Measurements from ENCODE around the gene GABARAPL1. TPM values are rescaled to one million over a fixed set of nuclear protein-coding genes. Genes with fewer than 3 reads are reported as not detected.
"Not testable (repeated sequence)": the region's sequence is repeated elsewhere in the genome, so short reads cannot be mapped to it uniquely, and the experiment has no call there.

The GABARAPL1 gene
- total and polyA plus RNA-seq, 2 experiments from 2014 or later, result 94.9 to 127 TPM

DNA sequence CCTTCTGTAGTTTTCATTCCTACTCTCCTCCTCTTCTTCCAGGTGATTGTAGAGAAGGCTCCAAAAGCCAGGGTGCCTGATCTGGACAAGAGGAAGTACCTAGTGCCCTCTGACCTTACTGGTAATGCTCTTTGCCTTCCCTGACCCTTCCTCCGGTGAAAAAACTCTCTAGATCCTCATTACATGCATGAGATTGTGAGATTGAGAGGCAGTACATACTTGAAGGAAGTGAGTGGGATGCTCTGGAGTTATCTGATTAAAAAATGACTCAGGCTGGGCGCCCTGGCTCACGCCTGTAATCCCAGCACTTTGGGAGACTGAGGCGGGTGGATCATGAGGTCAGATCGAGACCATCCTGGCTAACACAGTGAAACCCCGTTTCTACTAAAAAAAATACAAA lies 5.3 kb downstream of the GABARAPL1 start:
- Histone ChIP-seq H3K4me1 (ENCODE audit: insufficient read depth) (peaks cover 37% of the 10 kb centered on the region), H3K27ac (no peak overlapping the region), H3K36me3 (ENCODE audit: low read depth) (peaks cover 39% of the 10 kb centered on the region), H3K4me3 (no peak overlapping the region), H3K79me2 (ENCODE audit: insufficient read depth) (peaks cover 68% of the 10 kb centered on the region), H3K9me2 (ENCODE audit: insufficient read depth) (no peaks in the 10 kb centered on the region), H3K27me3 (replicated peaks; ENCODE audit: insufficient read depth) (no peaks in the 10 kb centered on the region), H3K9me3 (ENCODE audit: low read depth) (no peaks in the 10 kb centered on the region), H3K9ac (no peak overlapping the region), H3F3A (ENCODE audit: insufficient read depth) (peaks cover 53% of the 10 kb centered on the region), H2AFZ (no peak overlapping the region), H4K20me1 (ENCODE audit: insufficient read depth) (no peaks in the 10 kb centered on the region; the same call in 1 of the 2 replicates), H3K4me2 (ENCODE audit: unreplicated experiment) (no peak overlapping the region)
- WGBS, 2 experiments (ENCODE audit: low coverage in 1 of 2, low lambda C conversion rate in 2 of 2, missing lambda C conversion rate in 2 of 2), result 85% methylated on average over 6 of the region's 6 CpGs
- DNase-seq, result no peak
- in situ Hi-C loops (cut with MboI), result no loop called here
- no peak for TF ChIP-seq EZH2phosphoT487 (IDR thresholded peaks at IDR 0.05; ENCODE audit: insufficient read depth, low read depth)
- no peak for TF ChIP-seq EZH2 (IDR thresholded peaks at IDR 0.05; ENCODE audit: insufficient read depth, poor library complexity, severe bottlenecking)

DNA sequence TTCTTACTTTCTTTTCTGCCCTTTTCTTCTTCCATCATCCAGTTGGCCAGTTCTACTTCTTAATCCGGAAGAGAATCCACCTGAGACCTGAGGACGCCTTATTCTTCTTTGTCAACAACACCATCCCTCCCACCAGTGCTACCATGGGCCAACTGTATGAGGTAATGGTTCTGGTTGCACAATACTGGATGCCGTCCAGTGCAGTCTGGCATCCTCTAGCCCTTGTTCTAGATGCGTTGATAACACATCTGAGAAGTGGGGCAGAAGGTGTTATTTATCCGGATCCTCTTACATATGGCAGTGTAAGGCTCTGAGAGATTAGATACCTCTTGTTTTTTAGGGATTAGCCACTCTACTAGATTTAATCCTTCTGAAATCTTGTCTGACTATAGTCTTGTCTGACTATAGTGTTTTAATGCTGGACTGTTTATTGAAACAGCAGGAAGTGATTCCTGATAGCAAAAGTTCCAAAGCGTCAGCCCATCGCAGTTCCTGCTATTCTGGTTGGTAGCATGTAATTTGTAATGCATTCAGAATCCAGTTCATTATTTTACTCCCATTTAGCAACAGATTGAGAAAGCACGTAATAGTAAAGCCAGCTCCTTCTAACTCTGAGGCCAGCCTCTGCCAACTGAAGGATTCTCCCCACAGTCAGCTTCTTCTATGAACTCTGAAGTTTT lies 7.9 kb downstream of the GABARAPL1 start:
- H3K9me2 ChIP-seq (ENCODE audit: insufficient read depth), result no peaks in the 10 kb centered on the region
- H2AFZ ChIP-seq, result no peak overlapping the region
- no peak for TF ChIP-seq EZH2phosphoT487 (IDR thresholded peaks at IDR 0.05; ENCODE audit: insufficient read depth, low read depth)
- TF ChIP-seq EZH2 (IDR thresholded peaks at IDR 0.05; ENCODE audit: insufficient read depth, poor library complexity, severe bottlenecking), result no peak
- no peak overlapping the region for H3K9ac ChIP-seq
- peaks cover 44% of the 10 kb centered on the region for H3F3A ChIP-seq (ENCODE audit: insufficient read depth)
- peak; percentile 76 for DNase-seq
- H3K36me3 ChIP-seq (ENCODE audit: low read depth), result peaks cover 52% of the 10 kb centered on the region
- H3K27ac ChIP-seq, result peak overlapping the region; percentile 21
- no peak overlapping the region for H3K4me2 ChIP-seq (ENCODE audit: unreplicated experiment)
- in situ Hi-C loops (cut with MboI), result no loop called here
- H3K9me3 ChIP-seq (ENCODE audit: low read depth), result no peaks in the 10 kb centered on the region
- H3K27me3 ChIP-seq (replicated peaks; ENCODE audit: insufficient read depth), result no peaks in the 10 kb centered on the region
- H3K79me2 ChIP-seq (ENCODE audit: insufficient read depth), result peaks cover 48% of the 10 kb centered on the region
- H4K20me1 ChIP-seq (ENCODE audit: insufficient read depth), result no peaks in the 10 kb centered on the region; the same call in 1 of the 2 replicates
- peaks cover 29% of the 10 kb centered on the region for H3K4me1 ChIP-seq (ENCODE audit: insufficient read depth)
- 41 to 45% methylated on average over 8 of the region's 8 CpGs for WGBS, 2 experiments (ENCODE audit: low coverage in 1 of 2, low lambda C conversion rate in 2 of 2, missing lambda C conversion rate in 2 of 2)
- no peak overlapping the region for H3K4me3 ChIP-seq

DNA sequence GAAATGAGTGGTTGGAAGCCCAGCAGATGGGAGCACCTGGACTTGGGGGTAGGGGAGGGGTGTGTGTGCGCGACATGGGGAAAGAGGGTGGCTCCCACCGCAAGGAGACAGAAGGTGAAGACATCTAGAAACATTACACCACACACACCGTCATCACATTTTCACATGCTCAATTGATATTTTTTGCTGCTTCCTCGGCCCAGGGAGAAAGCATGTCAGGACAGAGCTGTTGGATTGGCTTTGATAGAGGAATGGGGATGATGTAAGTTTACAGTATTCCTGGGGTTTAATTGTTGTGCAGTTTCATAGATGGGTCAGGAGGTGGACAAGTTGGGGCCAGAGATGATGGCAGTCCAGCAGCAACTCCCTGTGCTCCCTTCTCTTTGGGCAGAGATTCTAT lies 9.2 kb downstream of the GABARAPL1 start:
- H3K27ac ChIP-seq, result no peak overlapping the region
- H4K20me1 ChIP-seq (ENCODE audit: insufficient read depth), result no peaks in the 10 kb centered on the region; the same call in 1 of the 2 replicates
- H3K4me1 ChIP-seq (ENCODE audit: insufficient read depth), result peaks cover 22% of the 10 kb centered on the region
- H3K9ac ChIP-seq, result no peak overlapping the region
- no peaks in the 10 kb centered on the region for H3K9me2 ChIP-seq (ENCODE audit: insufficient read depth)
- 91% methylated on average over 5 of the region's 5 CpGs for WGBS, 2 experiments (ENCODE audit: low coverage in 1 of 2, low lambda C conversion rate in 2 of 2, missing lambda C conversion rate in 2 of 2)
- H3K36me3 ChIP-seq (ENCODE audit: low read depth), result peaks cover 52% of the 10 kb centered on the region
- TF ChIP-seq EZH2phosphoT487 (IDR thresholded peaks at IDR 0.05; ENCODE audit: insufficient read depth, low read depth), result no peak
- no peak for TF ChIP-seq EZH2 (IDR thresholded peaks at IDR 0.05; ENCODE audit: insufficient read depth, poor library complexity, severe bottlenecking)
- H3K79me2 ChIP-seq (ENCODE audit: insufficient read depth), result peaks cover 34% of the 10 kb centered on the region
- no peaks in the 10 kb centered on the region for H3K9me3 ChIP-seq (ENCODE audit: low read depth)
- no peak for DNase-seq
- no peak overlapping the region for H2AFZ ChIP-seq
- H3K4me3 ChIP-seq, result no peak overlapping the region
- in situ Hi-C loops (cut with MboI), result no loop called here
- peaks cover 37% of the 10 kb centered on the region for H3F3A ChIP-seq (ENCODE audit: insufficient read depth)
- H3K4me2 ChIP-seq (ENCODE audit: unreplicated experiment), result no peak overlapping the region
- no peaks in the 10 kb centered on the region for H3K27me3 ChIP-seq (replicated peaks; ENCODE audit: insufficient read depth)

DNA sequence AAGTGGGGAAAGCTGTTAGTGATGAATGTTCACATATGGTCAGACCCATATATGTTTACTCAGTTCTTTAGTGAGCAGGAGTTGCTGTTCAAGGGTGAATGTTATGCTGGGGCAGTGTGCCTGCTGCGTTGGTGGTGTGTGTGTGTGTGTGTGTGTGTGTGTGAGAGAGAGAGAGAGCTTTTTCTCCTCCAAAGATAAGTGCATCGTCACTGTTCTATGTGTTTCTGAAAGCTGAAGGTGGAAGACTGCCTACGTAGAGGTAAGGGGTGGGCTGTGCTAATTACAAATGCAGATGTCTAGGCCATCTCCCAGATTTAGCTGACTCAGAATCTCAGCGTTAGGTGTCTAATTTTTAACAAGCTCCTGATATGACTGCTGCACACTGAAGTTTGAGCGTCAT lies 10.5 kb downstream of the GABARAPL1 start:
- WGBS, 2 experiments (ENCODE audit: low coverage in 1 of 2, low lambda C conversion rate in 2 of 2, missing lambda C conversion rate in 2 of 2), result 83 to 92% methylated on average over 5 of the region's 5 CpGs
- no peaks in the 10 kb centered on the region for H3K9me3 ChIP-seq (ENCODE audit: low read depth)
- no peaks in the 10 kb centered on the region; the same call in 1 of the 2 replicates for H4K20me1 ChIP-seq (ENCODE audit: insufficient read depth)
- H3K27ac ChIP-seq, result no peak overlapping the region
- peaks cover 21% of the 10 kb centered on the region for H3K79me2 ChIP-seq (ENCODE audit: insufficient read depth)
- no peak overlapping the region for H2AFZ ChIP-seq
- no peak overlapping the region for H3K4me3 ChIP-seq
- peaks cover 52% of the 10 kb centered on the region for H3K36me3 ChIP-seq (ENCODE audit: low read depth)
- H3K4me2 ChIP-seq (ENCODE audit: unreplicated experiment), result no peak overlapping the region
- no peaks in the 10 kb centered on the region for H3K9me2 ChIP-seq (ENCODE audit: insufficient read depth)
- H3K9ac ChIP-seq, result no peak overlapping the region
- TF ChIP-seq EZH2 (IDR thresholded peaks at IDR 0.05; ENCODE audit: insufficient read depth, poor library complexity, severe bottlenecking) (no peak), EZH2phosphoT487 (IDR thresholded peaks at IDR 0.05; ENCODE audit: insufficient read depth, low read depth) (no peak)
- DNase-seq, result no peak
- in situ Hi-C loops (cut with MboI), result no loop called here
- no peaks in the 10 kb centered on the region for H3K27me3 ChIP-seq (replicated peaks; ENCODE audit: insufficient read depth)
- H3F3A ChIP-seq (ENCODE audit: insufficient read depth), result peaks cover 37% of the 10 kb centered on the region
- peaks cover 12% of the 10 kb centered on the region for H3K4me1 ChIP-seq (ENCODE audit: insufficient read depth)

DNA sequence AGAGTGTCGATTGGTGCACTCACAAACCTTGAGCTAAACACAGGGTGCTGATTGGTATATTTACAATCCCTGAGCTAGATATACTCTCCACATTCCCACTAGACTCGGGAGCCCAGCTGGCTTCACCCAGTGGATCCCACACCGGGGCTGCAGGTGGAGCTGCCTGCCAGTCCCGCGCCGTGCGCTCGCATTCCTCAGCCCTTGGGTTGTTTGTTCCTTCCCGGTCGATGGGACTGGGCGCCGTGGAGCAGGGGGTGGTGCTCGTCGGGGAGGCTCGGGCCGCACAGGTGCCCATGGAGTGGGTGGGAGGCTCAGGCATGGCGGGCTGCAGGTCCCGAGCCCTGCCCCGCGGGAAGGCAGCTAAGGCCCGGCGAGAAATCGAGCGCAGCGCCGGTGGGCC lies 12.7 kb downstream of the GABARAPL1 start:
- in situ Hi-C loops (cut with MboI), result not testable (repeated sequence)

More for the DNA sequence above, 12.7 kb downstream of the GABARAPL1 start:
- not testable (repeated sequence) for H3K4me3 ChIP-seq; DNase-seq; H3K9ac ChIP-seq; H4K20me1 ChIP-seq (ENCODE audit: insufficient read depth); H3K79me2 ChIP-seq (ENCODE audit: insufficient read depth); H2AFZ ChIP-seq; H3K9me3 ChIP-seq (ENCODE audit: low read depth); H3K27ac ChIP-seq; H3K27me3 ChIP-seq (replicated peaks; ENCODE audit: insufficient read depth); H3K4me1 ChIP-seq (ENCODE audit: insufficient read depth); H3K4me2 ChIP-seq (ENCODE audit: unreplicated experiment); H3K9me2 ChIP-seq (ENCODE audit: insufficient read depth)
- peaks cover 30% of the 10 kb centered on the region for H3F3A ChIP-seq (ENCODE audit: insufficient read depth)
- WGBS, 2 experiments (ENCODE audit: low coverage in 1 of 2, low lambda C conversion rate in 2 of 2, missing lambda C conversion rate in 2 of 2), result 91 to 92% methylated on average over 19 to 25 of the region's 26 CpGs
- H3K36me3 ChIP-seq (ENCODE audit: low read depth), result peaks cover 38% of the 10 kb centered on the region

Measured in GM23248 (cell line).